Suppressor macrophage treated with lipopolysaccharide for 4 hours (primary cell): Measurements from ENCODE around the gene PSMB3.

Source experiments
- DNase-seq: peaks from one replicate; pipeline ENCODE4 v3.0.0-alpha.2; 2020

PSMB3 gene

DNA sequence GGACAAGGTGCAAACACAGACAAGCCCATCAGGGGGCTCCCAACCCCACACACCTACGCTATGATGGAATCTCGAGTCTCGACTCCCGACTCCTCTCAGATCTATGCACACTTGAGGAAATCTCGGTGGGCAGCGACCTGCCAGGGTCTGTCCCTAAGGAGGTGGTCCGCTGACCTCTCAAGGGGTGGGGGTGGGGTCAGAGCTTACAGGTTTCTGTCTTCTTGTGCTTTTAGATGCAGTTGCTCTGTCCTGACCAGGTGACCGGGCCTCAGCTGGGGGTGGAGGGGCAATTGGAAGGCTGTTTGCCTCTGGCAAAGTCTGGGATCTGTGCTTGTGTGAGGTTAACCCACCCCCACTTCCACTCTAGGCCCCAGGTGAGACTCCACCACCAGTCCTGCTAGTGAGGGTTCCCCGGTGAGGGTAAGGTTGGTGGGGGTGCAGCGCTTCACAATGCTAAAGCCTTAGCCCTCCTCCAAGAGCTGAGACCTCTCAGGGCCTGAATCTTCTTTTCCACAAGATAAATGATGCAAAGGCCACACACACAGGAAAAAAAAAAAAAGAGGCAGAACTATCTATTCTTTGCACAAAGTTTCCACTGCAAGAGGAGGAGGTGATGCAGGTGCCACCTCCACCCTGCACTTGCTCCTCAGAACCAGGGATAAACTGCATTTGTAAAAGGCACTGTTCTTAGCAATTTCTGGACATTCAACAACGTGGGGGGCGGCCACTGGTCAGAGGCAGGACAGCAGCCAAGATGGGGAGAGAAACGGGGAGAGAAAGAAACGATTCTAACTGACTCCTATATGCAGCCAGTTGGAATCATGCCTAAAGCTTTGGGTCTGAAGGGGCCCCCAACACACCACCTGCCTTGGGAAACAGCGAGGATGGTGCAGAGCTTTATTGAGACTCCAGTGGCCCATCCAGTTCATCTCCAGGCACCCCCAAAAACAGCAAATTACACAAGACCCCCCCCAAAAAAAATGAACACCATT is 18.3 kb upstream of the PSMB3 start:
- DNase-seq: no peak

DNA sequence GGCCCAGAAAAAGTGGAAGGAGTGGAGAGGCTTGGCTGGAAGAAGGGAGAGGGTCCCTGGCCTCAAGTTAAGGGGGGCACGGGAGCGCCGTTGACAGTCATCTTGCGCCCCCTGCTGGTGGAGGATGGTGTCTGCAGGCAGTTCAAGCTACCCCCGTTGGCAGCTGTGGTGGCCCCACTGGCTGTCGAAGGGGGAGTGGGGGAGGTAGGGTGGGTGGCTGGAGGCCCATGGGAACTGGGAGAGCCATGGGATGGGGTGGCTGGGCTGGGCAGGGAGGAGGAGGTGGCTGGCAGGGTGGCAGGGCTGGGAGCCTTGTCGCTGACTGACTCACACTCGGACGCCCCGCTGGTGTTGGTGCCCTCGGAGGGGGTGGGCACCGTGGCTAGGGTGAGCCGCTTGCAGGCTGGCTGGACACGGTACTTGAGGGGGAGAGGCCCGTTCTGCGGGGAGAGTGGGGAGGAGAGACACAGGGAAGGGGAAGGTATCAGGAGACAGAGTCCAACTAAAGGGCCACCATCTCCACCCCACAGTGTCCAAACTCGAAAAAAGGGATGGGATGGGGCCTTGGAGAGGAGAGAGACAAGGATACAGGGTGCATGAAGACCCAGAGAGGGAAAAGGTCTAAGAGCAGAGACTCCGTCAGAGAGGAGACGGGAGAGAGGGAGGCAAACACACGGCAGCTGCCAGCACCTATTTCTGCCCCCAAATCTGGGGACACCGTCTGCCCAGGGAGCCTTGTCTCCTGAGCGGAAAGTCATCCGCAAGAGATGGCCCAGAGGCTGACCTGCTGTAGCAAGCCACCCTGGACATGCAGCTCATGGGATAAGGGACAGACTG is 17.2 kb upstream of the PSMB3 start:
- peak; percentile 65 for DNase-seq

DNA sequence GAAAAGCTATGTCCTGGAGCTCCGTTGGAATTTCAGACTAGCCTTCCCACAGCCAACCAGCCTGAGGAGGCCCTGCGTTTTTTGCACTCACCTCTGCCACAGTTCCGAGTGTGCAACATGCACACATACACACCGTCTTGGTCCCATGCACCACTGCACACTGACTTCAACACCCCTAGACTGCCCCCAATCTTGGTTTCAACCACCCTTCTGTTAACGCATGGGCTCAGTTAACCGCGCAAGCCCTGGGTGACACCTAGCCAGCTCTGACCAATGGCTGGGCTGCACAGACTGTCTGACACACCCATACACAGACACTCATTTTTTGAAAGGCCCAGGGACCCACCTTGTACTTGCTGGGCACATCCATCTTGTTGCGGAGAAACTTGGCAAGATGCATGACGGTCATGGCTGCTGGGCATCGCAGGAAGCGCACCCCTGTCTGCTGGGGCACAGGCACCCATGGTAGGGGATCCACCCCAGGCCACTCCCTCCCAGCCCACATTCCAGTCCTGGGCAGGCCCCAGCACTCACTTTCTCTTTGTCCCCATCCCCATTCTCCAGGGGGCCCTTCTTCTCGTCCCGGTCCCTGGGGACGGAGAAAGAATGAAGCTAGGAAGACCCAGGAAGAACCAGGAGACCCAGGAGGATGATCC is 14.4 kb upstream of the PSMB3 start:
- DNase-seq: no peak

DNA sequence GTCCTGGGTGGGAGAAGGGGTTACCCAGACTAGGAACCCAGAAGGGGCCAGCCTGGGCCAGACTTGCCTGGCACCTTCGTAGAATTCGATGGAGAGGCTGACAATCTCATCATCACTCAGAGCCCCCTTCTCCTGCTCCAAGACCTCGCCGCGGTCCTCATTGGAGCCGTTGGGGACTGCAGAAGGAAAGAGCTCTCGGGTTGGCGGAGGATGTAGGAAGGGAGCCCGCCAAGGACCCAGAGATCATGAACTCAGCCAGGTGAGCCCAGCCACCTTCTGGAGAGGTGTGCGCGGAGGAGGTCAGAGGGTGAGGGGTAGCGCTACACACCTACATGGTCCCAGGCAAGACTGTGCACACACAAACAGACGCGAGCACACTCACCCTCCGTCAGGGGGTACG is 13.9 kb upstream of the PSMB3 start:
- DNase-seq: no peak

DNA sequence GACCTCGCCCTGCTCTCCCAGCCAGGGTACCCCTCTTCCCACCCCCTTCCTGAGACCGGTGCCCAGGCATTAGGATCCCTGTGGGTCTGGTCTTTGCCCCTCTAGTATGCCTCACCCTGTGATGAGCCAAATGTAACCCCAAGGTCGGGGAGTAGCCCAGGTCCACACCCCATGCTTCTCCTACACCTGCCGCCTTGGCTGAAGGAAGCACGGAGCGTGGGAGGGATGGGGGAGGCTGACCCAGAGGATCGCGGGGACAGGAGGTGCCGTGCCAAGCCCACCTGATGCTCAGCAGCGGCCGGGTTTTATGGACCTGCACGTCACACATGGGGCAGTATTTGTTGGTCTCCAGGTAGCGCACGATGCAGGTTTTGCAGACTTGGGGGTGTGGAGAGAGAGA is 13.2 kb upstream of the PSMB3 start:
- no peak for DNase-seq

DNA sequence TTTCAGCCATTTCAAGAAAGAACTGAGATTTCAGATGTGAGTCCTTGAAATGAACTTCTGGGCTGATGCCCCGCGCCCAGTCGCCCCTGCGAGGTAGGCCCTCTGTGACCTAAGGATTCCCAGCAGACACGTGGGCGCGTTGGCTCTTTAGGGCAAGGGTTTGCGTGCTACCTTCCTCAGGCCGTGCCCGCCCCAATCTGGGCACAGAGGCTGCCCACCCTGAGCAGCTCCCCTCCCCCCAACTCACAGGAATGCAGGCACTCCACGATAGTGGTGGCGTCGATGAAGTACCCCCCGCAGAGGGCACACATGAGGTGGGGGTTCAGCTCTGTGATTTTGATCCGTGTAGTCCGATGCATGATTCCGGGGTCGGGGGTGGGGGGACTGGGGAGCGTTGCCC is 12.5 kb upstream of the PSMB3 start:
- no peak for DNase-seq

DNA sequence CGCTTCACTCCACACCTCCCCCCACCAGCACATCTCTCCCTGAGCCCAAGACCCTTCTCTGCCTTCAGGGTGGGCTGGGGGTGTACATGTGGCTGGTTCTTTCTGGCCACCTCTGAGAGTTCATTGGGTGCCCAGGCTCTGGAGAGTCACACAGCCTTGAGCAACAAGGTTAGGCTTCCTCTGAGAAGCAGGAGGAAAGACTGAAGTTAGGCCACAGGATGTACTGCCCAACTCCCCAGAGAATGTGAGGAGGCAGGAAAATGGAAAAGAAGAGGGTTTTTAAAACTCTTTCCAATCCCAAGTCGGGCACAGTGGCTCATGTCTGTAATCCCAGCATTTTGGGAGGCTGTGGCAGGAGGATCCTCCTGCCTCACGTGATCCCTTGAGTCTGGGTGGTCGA is 11.7 kb upstream of the PSMB3 start:
- no peak for DNase-seq

DNA sequence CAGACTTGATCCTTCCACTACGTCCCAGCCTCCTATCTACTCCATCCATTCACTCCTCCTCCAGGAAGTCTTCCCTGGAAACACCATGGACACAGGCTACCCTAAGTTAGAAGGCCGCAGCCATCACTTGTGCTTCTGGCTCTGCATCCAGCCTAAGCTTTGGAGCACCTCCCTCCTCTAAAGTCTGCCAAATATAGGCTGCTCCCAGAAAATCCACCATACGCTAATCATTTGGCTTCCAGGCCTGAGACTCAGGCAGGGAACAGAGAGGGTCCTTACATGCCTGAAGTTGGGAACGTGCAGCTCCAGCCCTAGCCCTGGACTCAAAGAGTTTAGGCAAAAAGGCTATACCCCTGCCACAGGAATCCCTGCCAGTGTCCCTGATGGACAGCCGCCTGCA is 11.1 kb upstream of the PSMB3 start:
- DNase-seq: no peak

DNA sequence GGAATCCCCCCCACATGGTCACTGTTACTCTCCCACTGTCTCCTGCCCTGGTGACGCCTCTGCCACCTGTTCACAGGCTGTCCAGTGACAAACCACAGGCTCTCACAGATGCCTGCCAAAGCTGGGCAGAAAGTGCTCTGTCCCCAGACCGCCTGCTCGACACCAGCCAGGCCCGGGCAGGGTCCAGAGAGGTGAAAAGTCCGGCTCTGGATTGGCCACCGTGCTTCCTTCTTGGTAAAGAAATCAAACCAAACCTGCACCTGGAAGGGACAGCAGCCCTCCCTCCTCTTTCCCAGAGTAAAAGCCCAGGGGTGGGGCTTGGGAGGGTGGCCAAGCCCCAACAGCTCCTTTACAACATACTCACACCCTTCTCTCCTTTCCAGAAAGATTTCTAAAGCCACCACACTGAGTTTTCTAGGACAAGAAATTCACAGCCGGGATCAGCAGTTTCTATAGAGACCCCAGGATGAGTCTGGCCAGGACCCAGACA is 10.6 kb upstream of the PSMB3 start:
- no peak for DNase-seq

DNA sequence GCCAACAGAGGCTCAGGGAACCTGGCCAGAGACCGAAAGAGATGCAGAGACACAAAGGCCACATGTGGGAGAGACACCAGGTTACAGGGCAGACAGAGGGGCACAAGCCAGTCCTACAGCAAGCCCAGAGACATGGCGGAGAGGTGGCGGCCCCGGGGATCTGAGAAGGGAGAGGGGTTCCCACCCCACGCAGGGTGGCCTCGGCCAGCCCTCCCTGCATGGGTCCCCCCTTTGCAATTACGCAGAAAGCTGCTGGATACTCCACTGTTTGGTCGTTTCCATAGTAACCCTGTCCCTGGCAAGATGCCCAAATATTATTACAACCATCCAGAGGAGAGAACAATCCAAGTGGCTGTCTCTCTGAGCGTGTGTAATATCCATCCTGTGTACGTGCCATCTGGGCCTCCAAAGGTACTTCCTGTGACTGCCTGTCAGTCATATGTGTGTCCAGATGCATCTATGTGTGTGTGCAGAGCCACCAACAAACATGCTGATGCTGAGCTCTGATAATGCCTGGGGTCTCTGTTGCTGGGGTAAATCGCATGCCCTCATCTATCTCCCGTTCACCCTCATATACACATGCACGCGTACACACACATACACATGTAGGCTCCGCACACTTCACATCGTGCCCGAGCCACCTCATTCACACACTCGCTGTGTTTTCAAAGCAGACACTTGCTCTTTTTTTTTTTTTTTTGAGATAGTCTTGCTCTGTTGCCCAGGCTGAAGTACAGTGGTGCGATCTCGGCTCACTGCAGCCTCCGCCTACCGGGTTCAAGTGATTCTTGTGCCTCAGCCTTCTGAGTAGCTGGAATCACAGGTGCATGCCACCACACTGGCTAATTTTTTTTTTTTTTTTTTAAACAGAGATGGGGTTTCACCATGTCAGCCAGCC is 9.9 kb upstream of the PSMB3 start:
- DNase-seq: no peak

DNA sequence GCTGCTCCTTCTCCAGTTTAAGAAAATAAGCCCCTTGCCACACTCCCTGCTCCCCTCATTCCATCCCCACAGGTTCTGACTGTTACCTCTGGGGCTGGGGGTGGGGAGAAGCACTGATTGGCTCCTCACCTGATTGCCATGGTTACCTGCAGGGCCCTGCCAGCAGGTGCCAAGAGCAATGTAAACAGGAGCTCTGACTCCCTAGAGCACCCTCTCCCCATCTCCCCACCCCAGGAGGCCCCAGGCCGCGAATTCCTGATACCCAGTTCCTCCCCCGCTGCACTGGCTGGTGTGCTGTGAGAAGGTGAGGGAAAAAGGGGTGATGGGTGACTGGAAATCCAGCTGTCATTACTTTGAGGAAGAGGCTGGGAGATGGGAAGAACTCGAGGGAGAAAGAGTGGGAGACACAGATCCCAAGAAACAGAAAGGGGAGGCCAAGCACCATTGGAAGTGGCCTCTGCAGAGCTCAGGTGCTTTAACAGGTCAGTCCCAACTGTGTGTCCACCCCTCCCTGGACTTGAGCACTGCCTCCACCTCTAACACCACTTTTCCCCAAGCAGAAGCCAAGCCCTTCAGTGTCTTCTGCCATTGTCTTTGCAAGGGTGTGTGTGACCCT is 8.9 kb upstream of the PSMB3 start:
- no peak for DNase-seq

DNA sequence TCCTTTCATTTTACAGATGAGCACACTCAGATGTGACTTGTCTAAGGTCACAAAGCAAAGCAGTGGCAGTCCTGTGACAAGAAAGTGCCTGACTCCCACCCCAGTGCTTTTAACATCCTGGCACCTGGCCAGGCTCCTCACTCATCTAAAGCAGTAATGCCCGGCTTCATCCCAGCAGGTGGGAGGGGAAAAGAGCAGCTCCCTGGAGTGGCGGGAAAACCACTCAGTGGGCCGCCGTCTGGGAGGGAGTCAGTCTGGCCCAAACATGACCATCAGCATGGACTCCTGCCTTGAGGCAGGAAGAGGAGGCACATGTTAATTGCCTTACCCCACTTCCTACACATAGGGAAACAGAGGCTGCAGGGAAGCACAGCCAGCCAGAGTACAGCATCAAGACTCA is 7.0 kb upstream of the PSMB3 start:
- no peak for DNase-seq

DNA sequence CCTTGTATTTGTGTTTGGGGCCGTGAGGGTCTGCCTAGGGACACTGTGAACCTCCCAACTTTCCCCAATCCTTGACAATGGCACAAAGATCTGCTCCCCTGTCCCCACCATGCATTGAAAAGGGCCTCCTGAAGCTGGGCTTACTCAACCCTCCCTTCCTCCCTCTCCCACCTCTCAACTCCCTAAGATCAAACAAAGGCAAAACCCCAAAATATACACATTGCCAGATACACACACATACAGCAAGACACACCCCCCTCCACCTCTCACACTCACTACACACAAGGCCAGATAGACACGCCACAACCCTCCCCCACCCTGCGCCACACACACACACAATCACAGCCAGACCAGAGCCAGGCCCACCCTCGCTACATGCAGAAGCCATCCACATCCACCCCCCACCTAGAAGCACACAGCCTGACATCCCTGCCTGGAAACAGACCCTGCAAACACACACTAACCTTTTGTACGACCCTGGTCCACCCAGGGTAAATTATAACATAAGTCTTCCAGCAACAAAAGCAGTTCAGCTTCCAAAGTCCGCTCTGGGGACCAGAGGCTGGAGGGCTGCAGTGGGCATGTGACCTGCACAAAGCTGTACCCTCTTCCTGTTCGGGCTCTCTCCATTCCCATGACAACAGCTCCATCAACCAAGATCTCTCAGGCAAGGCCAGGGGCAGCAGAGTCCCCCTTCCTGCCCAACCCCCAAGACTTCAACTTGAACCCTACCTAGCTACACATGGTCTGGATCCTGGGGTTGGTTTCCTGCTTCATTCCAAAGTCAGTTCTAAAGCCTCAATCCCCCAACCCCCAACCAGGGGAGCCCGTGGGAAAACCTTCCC is 6.3 kb upstream of the PSMB3 start:
- DNase-seq: no peak

DNA sequence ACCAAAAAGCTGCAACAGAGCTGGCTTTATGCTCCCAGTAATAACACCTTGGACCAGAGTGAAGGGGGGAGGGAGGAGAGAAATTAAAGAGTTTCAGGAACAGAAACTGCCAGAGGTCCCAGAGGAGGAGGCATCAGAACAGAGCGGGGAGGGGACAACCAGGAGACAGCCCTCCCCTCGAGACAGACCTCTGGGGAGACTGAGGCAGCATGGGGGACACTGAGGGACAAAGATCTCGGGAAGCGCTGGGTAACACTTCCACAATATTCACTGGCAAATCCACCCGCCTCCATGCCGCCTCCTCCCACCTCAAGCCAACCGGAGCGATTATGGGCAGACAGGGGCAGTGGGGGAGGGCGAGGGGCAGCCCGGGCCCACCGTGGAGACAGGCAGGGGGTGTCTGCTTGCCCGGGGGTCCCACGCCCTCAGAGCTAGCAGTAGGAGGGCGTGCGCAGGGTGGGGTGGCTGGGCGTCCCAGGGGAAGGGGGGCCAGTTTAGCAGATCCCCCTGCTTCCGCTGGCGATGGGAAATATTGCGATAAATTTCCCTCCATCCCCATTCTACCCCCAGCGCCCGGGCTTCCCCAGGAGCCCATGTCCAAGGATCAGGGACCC is 5.6 kb upstream of the PSMB3 start:
- no peak for DNase-seq

DNA sequence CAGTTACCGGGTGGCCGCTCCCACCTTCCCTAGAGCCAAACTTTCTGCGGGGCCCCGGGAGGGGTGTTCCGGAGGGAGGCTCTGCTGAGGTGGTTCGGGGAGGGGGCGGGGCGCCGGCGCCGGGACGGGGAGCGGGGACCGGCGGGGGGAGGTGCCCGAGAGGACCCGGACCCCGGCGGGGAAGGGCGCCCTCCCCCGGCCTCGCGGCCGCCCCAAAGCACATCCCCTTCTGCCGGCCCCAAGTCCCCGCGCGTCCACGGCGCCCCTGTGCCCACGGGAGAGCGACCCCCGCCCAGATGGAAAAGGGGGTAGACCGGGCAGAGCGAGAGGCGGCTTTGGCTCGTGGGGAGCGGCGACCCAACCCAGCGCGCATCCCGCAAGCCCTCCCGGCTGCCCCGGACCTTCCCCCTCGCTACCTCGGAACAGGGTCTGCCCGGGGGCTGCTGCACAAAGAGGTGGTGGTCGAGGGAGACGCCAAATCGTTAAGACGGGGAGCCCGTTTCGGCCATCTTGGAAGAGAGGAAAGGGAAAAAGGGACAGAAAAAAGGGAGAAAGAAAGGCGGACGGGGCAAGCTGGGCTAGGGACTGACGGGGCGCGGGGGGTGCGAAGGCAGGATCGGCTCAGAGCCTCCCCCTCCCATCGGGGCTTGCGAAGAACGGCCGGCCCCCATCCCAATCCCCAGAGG is 4.9 kb upstream of the PSMB3 start:
- DNase-seq: no peak

DNA sequence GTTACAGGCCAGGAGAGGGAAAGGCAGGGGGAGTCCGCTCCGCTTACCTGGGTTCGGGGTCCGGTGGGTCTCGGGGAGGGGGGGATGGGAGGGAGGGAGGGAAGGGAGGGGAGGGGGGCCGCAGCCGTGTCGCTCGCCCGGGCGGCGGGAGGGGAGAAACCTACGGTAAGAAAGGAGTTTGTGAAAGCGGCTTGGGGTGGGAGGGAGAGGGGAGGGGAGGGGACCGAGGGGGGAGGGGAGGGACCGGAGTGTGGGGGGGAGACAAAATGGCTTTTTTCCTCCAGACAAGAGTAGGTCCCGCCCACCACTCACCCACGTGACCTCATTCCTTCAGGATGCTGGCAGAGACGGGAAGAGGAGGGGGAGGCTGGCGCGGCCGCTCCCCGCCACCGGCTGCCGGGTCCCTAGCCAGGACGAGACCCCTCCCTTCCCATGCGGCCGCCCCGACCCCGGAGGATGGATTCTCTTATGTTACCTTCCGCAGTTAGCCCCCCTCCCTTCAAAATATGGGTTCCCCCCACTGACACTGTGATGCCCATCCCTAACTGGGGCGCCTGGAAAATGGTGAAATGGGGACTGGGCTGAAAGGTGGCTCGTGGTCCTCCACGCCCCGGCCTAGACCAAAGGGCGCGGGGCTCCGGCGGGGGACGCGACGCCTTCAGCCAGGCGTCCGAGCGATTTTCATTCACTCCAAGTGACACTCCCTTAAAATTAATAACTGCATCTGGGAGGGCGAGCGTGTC is 4.2 kb upstream of the PSMB3 start, which contains the start of gene PCGF2:
TSS of gene PCGF2 (minus strand) at position 188 of the 743 bp plus-strand sequence. CDS start 7,934 bp downstream, outside the sequence.
- DNase-seq: no peak

DNA sequence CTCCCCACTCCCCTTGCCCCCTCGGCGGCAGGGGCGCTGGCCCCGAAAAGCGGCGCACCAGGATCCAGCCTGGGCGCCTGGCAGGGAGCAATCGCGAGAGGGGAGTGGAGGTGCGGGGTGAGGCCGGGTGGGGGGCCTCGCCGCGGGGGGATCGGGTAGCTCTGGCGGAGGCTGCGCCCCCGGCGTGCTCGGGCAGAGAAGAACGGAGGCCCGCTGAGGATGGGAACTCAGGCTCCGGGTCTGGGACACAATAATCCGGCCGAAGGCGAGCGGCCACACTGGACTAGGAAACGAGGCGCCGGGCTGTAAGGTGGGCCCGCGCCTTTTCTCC is 3.7 kb upstream of the PSMB3 start:
- no peak for DNase-seq

DNA sequence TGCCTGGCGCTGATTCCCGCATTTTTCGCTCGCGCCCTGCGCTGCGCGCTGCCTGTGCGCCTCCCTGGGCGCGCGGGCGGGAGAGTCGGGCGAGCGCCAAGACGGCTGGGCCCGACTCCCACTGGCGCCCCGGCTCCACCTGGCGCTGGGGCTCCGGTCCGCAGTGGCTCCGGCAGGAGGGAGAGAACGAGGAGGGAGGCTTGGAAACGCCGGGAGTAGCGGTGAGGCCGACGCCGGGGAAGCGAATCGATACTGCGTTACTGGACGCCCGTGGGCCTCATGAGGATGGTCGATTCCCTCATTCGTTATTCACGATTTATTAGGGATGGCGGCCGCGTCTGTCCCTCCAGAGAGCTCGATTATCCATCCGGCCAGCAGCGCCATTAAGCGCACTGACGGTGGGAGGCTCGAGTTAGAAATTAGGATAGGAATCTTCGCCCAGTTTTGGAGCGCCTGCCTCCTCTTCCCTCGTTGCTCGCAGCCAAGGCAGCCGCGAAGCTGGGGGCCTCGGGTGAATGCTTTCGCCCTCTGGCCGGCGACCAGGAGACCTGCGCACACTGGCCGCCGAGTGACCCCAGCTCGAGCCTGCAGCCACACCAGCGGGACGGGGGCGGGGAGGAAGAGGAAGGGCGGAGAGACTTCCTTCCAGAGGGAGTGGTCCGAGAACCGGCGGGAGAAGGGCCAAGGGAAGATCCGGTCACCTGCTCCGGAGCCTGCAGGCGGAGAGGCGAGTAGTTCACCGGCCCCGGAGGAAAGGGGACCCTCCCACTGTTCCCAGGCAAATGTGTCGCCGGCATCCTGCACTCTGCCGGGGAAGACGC is 3.1 kb upstream of the PSMB3 start:
- DNase-seq: peak; percentile 53
